Measurements from ENCODE around the gene PRKD1.

Gene PRKD1

GRCh38 chr14:29603696-29604095 is 324.0 kb downstream of the PRKD1 start:
- DNase-seq (ENCODE audit: low read depth in 3 of 3), result no peak

- DNase-seq (ENCODE audit: low read depth in 3 of 3), result no peak
These were observed 326.0 kb downstream of the PRKD1 start for GRCh38 chr14:29601616-29602015.

GRCh38 chr14:29587761-29588470 is 339.7 kb downstream of the PRKD1 start:
- DNase-seq (ENCODE audit: low read depth in 3 of 3), result no peak

- DNase-seq (ENCODE audit: low read depth in 3 of 3), result no peak
These were observed 340.6 kb downstream of the PRKD1 start for GRCh38 chr14:29587046-29587445.

- DNase-seq (ENCODE audit: low read depth in 3 of 3), result no peak
These were observed 342.7 kb downstream of the PRKD1 start for GRCh38 chr14:29584992-29585391.

- no peak for DNase-seq (ENCODE audit: low read depth in 3 of 3)
These were observed 346.9 kb downstream of the PRKD1 start for GRCh38 chr14:29580763-29581162.

- DNase-seq (ENCODE audit: low read depth in 3 of 3), result no peak
These were observed 347.8 kb downstream of the PRKD1 start for GRCh38 chr14:29579838-29580237.

GRCh38 chr14:29576927-29577326 is 350.7 kb downstream of the PRKD1 start:
- DNase-seq (ENCODE audit: low read depth in 3 of 3), result no peak

GRCh38 chr14:29569194-29569593 is 358.5 kb downstream of the PRKD1 start:
- no peak for DNase-seq (ENCODE audit: low read depth in 3 of 3)

- DNase-seq (ENCODE audit: low read depth in 3 of 3), result no peak
These were observed 361.5 kb downstream of the PRKD1 start for GRCh38 chr14:29566194-29566593.

- DNase-seq (ENCODE audit: low read depth in 3 of 3), result no peak
These were observed 369.1 kb downstream of the PRKD1 start for GRCh38 chr14:29558516-29558915.

GRCh38 chr14:29554335-29554734 is 373.3 kb downstream of the PRKD1 start:
- no peak for DNase-seq (ENCODE audit: low read depth in 3 of 3)

GRCh38 chr14:29553427-29553826 is 374.2 kb downstream of the PRKD1 start:
- no peak for DNase-seq (ENCODE audit: low read depth in 3 of 3)

GRCh38 chr14:29548948-29549370 is 378.7 kb downstream of the PRKD1 start:
- DNase-seq (ENCODE audit: low read depth in 3 of 3), result no peak

- DNase-seq (ENCODE audit: low read depth in 3 of 3), result no peak
These were observed 381.9 kb downstream of the PRKD1 start for GRCh38 chr14:29545714-29546113.

- DNase-seq (ENCODE audit: low read depth in 3 of 3), result no peak
These were observed 390.6 kb downstream of the PRKD1 start for GRCh38 chr14:29536886-29537511.

- no peak for DNase-seq (ENCODE audit: low read depth in 3 of 3)
These were observed 398.2 kb downstream of the PRKD1 start for GRCh38 chr14:29529418-29529817.

GRCh38 chr14:29528889-29529288 is 398.8 kb downstream of the PRKD1 start:
- no peak for DNase-seq (ENCODE audit: low read depth in 3 of 3)

- DNase-seq (ENCODE audit: low read depth in 3 of 3), result no peak
These were observed 400.4 kb downstream of the PRKD1 start for GRCh38 chr14:29527286-29527685.
